HG03575 (cell line): ENCODE results near the gene IFT52.
"Not testable (repeated sequence)": the region's sequence is repeated elsewhere in the genome, so short reads cannot be mapped to it uniquely, and the experiment has no call there.

Experiments used
- ATAC-seq: cut with Tn5 transposase; IDR thresholded peaks from one replicate; pipeline ENCODE4 v1.9.1; 2021; ENCODE audit not compliant: unreplicated experiment, insufficient number of reproducible peaks, low FRiP score; ENCODE audit errors: extremely low read depth

The IFT52 gene

DNA sequence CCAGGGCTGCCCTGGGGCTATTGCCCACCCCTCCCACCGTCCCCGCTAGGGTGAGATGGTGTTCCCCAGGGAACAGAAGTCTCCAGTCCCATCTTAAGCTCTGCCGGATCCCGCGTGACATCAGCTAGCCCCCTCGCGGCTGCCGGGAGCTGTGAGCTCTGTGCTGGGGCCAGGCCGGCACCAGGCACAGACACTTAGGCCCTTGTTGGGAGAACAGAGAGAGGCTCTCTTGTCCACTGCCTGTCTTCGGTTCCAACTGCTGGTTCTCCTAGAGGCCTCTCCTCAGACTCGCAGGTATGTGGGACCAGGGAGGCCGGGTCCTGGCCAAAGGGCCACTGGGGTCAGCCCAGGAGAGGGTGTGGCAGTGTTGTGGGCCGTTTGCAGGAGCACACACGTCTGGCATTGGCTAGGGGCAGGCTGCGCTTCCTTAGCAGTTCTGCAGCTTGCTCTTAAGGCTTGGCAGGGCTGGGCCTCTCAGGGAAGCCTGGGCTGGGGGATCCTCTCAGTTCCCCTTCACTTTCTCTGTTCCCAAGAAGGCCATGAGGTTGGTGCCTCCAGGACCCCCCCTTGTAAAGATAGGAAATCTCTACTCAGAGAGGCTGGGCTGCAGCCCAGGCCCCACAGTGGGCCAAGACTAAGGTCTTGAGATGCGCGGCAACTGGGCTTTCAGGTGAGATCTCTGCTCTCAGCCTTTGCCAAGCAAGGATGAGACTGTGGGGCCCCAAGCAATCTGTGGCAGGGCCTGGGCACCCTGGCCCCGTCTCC, 25.6 kb upstream of the IFT52 start:
- no peak for ATAC-seq

DNA sequence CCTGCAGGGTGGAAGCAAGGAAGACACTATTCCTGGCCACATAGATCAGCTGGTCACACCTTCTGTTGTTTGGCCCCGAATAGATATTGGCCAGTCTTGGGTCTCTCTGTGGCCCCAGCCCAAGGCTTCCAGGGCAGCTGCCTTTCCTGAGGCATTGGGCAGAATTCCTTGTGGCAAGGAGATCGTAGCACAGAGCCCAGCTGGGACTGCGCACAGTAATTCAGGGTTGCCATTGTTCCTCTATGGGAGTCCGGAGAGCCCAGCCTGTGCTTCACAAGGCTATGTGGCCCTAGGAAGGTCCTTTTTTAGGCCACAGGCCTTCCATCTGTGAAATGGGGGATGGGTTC, 25.0 kb upstream of the IFT52 start:
- no peak for ATAC-seq

DNA sequence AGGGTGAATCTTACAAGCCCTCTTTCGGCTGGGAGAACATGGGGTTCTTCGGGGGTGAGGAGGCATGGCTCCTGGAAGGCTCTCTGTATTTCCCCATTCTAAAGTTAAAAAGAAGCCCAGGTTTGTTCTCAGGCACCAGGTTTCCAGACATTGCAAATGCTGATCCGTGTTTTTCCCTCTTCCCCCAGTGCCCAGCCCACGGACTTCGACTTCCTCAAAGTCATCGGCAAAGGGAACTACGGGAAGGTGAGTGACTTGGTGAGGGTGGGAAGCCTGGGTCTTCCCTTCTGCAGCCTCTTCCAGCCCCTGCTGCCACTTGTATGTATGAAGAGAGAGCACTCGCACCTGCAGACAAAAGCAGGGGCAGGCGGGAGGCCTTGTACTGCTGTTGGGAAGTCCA, 23.3 kb upstream of the IFT52 start:
- no peak for ATAC-seq

DNA sequence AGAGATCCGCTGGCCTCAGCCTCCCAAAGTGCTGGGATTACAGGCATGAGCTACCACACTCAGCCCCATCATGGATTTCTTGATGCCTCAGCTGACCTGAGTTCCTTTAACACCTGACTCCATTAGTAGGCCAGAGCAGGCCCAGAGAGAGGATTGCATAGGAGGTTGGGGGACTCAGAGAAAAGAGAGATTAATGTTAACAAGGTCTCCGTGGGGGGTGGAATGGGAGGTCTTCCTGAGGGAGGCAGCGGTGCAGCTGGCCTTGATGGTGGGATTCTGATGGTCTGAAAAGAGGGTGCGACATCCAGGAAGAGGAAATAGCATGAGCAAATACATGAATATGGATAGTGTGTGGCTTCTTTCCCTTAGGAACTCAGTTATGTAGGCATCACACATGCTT, 22.0 kb upstream of the IFT52 start:
- ATAC-seq: no peak

GRCh38 chr20:43569282-43569681, 21.5 kb upstream of the IFT52 start:
- ATAC-seq: no peak

DNA sequence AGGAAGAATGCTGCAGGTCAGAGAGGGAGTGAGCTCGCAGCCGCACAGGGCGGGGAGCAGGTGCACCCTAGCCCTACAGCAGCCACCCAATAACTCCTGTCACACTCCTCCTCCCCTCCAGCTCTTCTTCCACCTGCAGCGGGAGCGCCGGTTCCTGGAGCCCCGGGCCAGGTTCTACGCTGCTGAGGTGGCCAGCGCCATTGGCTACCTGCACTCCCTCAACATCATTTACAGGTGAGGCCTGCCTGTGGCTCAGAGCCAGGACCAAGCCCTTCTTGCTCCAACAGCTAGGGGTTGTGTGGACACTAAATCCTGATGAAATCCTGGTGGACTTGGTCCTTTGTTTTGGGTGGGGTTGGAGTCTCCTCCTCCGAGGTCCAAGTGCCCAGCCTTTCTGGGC, 20.2 kb upstream of the IFT52 start:
- no peak for ATAC-seq

GRCh38 chr20:43571310-43571709, 19.4 kb upstream of the IFT52 start:
- ATAC-seq: no peak

DNA sequence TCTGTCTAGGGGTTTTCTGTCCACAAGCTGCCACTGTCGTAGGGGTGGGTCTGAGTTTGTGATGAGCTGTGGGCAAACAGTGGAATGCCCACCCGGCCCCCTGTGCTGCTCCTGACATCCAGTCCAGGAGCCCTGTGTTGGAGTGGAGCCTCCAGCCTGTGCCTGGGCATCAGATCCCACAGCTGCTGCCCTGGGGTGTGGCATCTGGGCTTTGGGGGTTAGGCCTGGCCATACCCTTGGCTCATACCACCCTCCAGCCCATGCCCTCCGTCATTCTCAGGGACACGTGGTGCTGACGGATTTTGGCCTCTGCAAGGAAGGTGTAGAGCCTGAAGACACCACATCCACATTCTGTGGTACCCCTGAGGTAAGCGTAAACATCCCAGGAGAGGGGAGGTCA, 19.0 kb upstream of the IFT52 start:
- ATAC-seq: no peak

DNA sequence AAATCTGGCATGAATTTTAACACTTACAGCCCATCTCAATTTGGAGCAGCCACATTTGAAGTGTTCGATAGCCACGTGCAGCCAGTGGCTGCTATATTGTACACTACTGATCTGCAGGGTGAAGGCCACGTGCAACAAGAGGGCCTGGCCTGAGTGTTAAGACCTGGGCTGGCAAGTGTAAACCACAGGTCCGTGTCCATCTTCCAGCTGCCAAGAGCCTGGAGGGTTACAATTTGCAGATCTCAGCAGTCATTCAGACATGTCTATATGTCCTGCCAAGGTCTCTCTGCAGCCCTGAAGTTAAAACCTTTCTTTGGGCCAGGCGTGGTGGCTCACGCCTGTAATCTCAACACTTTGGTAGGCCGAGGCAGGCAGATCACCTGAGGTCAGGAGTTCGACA, 17.8 kb upstream of the IFT52 start:
- no peak for ATAC-seq

- ATAC-seq: no peak
Measured at GRCh38 chr20:43576108-43576507, 14.6 kb upstream of the IFT52 start.

DNA sequence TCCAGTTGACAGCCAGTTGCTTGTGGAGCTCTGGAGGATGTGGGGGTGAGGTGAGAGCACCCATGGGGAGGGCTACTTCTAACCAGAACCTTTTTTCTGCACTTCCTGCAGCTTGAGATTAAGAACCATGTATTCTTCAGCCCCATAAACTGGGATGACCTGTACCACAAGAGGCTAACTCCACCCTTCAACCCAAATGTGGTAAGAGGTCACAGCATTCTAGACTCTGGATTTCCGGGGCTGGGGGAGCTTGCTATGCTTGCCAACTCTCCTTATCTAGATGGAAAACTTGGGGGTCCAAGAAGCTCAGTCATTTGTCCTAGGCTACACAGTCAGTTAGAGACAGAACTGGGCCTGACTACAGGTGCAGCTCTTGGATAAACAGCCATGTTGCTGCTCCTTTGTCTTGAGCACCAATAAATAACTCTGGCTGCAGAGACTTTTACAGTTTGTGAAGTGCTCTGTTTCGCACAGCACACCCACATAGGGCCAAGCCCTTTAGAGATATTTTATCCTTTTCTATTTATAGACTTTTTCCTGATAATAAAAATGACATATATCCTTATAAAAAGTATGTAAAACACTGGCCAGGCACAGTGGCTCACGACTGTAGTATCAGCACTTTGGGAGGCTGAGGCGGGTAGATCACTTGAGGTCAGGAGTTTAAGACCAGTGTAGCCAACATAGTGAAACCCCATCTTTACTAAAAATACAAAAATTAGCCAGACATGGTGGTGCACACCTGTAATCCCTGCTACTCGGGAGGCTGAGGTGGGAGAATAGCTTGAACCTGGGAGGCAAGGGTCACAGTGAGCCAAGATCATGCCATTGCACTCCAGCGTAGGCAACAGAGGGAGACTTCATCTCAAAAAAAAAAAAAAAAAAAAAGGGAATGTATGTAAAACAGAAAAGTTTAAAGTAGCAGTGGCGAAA, 10.6 kb upstream of the IFT52 start:
- ATAC-seq: no peak

DNA sequence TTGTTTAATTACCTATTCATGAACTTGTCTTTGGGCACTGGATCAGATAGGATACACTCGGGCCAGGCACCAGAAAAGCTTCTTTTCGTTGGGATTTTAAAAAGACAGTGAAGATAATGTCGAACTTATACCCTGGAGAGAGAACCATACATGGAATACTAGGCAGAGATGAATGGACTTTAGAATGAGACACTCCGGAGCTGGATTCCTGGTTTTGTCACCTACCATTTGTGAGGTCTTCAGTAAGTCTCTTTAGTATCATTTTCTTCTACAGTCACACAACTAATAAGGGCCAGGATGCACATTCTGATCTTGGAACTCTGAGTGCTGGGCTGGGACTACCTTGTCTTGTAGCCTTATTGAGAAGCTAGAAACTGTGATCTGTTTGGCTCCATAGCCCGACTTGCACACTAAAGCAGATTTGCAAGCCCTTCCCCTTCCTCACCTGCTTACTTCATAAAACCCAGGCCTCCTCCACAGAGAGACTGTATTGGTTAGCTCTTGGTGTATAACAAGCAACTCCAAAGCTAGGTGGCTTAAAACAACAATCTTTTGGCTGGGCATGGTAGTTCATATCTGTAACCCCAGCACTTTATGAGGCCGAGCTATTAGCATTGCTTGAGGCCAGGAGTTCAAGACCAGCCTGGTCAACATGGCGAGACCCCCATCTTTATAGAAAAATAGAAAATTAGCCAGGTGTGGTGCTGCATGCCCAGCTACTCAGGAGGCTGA, 7.4 kb upstream of the IFT52 start:
- ATAC-seq: no peak

DNA sequence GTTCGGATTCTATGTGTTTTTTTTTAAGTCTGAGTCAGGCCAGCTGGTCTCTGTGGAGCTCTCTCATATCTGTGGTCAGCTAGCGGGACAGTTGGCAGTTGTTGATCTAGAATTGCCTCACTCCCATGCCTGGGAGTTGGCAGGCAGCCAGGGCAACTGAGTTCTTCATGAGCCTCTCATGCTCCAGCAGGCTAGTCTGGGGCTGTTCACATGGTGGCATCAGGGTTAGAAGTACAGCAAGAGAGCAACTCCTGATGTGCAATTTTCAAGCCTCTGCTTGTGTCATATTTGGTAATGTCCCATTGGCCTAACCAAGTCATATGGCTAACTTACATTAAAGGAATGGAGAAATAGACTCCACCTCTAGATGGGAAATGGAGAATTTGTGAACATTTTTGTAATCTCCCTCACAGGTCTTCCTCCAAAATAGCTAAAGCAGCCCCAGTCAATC, 6.7 kb upstream of the IFT52 start:
- ATAC-seq: no peak

GRCh38 chr20:43584448-43585136, 6.1 kb upstream of the IFT52 start:
- no peak for ATAC-seq

DNA sequence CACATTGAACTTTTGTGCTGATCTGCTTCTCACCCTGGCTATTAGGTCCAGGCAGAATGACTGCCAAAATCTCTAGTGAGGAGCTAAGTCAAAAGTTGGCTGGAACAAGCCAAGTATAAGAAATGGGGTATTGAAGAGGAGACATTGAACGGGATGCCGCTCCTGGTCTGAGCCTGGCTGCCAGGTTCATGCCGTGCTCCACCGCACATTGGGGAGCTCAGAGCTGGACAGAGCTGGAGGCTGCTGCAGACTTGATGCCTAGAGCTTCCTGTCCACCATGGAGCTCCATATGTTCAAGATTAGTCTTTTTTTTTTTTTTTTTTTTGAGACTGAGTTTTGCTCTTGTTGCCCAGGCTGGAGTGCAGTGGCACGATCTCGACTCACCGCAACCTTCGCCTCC, 4.1 kb upstream of the IFT52 start:
- ATAC-seq: no peak

GRCh38 chr20:43588526-43588925, 2.2 kb upstream of the IFT52 start:
- not testable (repeated sequence) for ATAC-seq

GRCh38 chr20:43590036-43590391, 723 bp upstream of the IFT52 start:
- no peak for ATAC-seq

- ATAC-seq: not testable (repeated sequence)
Measured at GRCh38 chr20:43601960-43602359, 11.2 kb downstream of the IFT52 start.

DNA sequence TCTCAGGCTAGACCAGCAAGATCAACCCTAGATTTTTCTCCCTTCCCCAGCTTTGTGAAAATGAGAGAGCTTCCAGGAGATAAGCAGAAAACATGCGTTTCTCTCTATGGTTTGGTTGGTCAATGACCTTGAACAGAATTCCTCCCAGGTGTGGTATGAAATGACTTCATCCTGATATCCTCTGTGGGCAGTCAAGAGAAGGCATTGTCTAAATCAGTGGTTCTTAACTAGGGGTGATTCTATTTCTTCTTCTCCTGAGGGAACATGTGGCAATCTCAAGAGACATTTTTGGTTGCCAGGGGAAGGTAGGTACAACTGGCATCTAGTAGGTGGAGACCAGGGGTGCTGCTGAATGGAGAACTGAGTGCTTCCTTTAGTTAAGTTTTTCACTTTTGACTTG, 12.4 kb downstream of the IFT52 start:
- no peak for ATAC-seq
